Stimulated activated naive CD8-positive, alpha-beta T cell treated with anti-CD3 and anti-CD28 coated beads, Interleukin-15, amount 100 ng/mL, for 72 hours (primary cell): ENCODE measurements around the gene RGS19.

Experiments
- ATAC-seq: fragments of 150-1000 bp; cut with Tn5 transposase; 2 replicates; pipeline ENCODE4 v1.10.0; 2021; ENCODE audit warnings: mild to moderate bottlenecking, moderate library complexity
- DNase-seq, 2 donors: peaks; one replicate each; pipeline ENCODE4 v3.0.0; 2021 to 2022
- H3K27ac Mint-ChIP-seq, 2 donors: one replicate each; pipeline ENCODE4 v1.8.0; 2022; ENCODE audit warnings: mild to moderate bottlenecking in 2 of 2, mixed read lengths in 2 of 2, moderate library complexity in 2 of 2
- H3K27me3 Mint-ChIP-seq: one replicate; pipeline ENCODE4 v1.8.0; 2022; ENCODE audit warnings: mixed read lengths
- H3K4me1 Mint-ChIP-seq: one replicate; pipeline ENCODE4 v1.8.0; 2022; ENCODE audit warnings: mild to moderate bottlenecking, mixed read lengths
- H3K4me3 Mint-ChIP-seq, 2 donors: one replicate each; pipeline ENCODE4 v1.8.0; 2022; ENCODE audit warnings: mild to moderate bottlenecking in 2 of 2, mixed read lengths in 2 of 2, moderate library complexity in 1 of 2
- H3K9me3 Mint-ChIP-seq, 2 donors: one replicate each; pipeline ENCODE4 v1.8.0; 2022; ENCODE audit warnings: mixed read lengths in 2 of 2

Gene RGS19

GRCh38 chr20:64035066-64035932 lies 44.0 kb downstream of the RGS19 start:
- H3K27ac Mint-ChIP-seq: peak overlapping the region; percentile 95 to 98
- peak overlapping the region; percentile 85 to 86 for H3K4me3 Mint-ChIP-seq
- H3K4me1 Mint-ChIP-seq: peaks cover 76% of the 10 kb centered on the region
- peaks cover 8% of the 10 kb centered on the region for H3K27me3 Mint-ChIP-seq
- H3K9me3 Mint-ChIP-seq: no peaks in the 10 kb centered on the region
- DNase-seq: peak; percentile 74 to 82
- ATAC-seq: peak; percentile 71

GRCh38 chr20:64033981-64034493 lies 45.3 kb downstream of the RGS19 start:
- ATAC-seq: no peak
- no peaks in the 10 kb centered on the region for H3K27me3 Mint-ChIP-seq
- H3K4me1 Mint-ChIP-seq: peaks cover 69% of the 10 kb centered on the region
- DNase-seq: no peak
- H3K27ac Mint-ChIP-seq: peak overlapping the region; percentile 65 to 95
- H3K4me3 Mint-ChIP-seq: peak overlapping the region; percentile 85 to 86
- no peaks in the 10 kb centered on the region for H3K9me3 Mint-ChIP-seq

GRCh38 chr20:64032706-64033624 lies 46.4 kb downstream of the RGS19 start:
- no peaks in the 10 kb centered on the region for H3K9me3 Mint-ChIP-seq
- H3K27me3 Mint-ChIP-seq: no peaks in the 10 kb centered on the region
- DNase-seq (no peak), ATAC-seq (no peak)
- peak overlapping the region; percentile 42 to 69 for H3K27ac Mint-ChIP-seq
- peaks cover 68% of the 10 kb centered on the region for H3K4me1 Mint-ChIP-seq
- peak overlapping the region in 1 of 2 donors; percentile 18 for H3K4me3 Mint-ChIP-seq

- H3K27ac Mint-ChIP-seq: peak overlapping the region in 1 of 2 donors; percentile 27
- H3K27me3 Mint-ChIP-seq: no peaks in the 10 kb centered on the region
- no peaks in the 10 kb centered on the region for H3K9me3 Mint-ChIP-seq
- ATAC-seq: no peak
- DNase-seq: no peak
- H3K4me1 Mint-ChIP-seq: peaks cover 60% of the 10 kb centered on the region
- H3K4me3 Mint-ChIP-seq: no peak overlapping the region
These were observed 47.5 kb downstream of the RGS19 start for GRCh38 chr20:64031822-64032314.

GRCh38 chr20:64030371-64031134 lies 48.8 kb downstream of the RGS19 start:
- Mint-ChIP-seq H3K27me3 (no peaks in the 10 kb centered on the region), H3K4me1 (peaks cover 47% of the 10 kb centered on the region), H3K27ac (peak overlapping the region in 1 of 2 donors; percentile 42), H3K4me3 (no peak overlapping the region), H3K9me3 (no peaks in the 10 kb centered on the region)
- ATAC-seq: no peak
- DNase-seq: no peak

DNA sequence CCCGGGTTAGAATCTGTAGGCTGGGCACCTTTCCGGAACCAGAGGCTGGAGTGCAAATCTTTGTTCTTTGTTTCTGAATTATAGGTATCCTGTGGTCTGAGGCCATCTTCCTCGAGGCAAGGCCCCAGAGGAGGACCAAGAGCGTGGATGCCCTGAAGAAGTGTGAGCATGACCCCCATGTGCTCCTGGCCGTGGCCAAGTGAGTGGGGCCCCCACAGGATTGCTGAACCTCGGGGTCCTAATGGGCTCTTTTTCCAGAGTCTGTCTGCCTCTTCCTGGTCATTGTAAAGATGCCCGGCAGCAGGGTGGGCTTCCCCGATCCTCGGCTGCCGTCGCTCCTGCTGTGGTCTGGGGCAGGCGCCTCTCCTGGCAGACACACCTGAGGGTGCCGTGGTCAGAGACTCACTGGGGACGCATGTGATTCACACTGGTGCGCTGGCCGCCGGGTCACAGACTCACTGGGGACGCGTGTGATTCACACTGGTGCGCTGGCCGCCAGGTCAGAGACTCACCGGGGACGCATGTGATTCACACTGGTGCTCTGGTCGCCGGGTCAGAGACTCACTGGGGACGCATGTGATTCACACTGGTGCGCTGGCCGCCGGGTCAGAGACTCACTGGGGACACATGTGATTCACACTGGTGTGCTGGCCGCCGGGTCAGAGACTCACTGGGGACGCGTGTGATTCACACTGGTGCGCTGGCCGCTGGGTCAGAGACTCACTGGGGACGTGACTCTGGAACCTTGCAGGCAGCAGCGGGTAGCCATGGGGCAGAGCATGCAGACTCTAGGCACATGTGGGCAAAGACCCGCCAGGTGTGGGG lies 49.8 kb downstream of the RGS19 start:
- Mint-ChIP-seq H3K4me1 (peaks cover 37% of the 10 kb centered on the region), H3K4me3 (no peak overlapping the region), H3K27ac (peak overlapping the region in 1 of 2 donors; percentile 78)

GRCh38 chr20:64027981-64028685 lies 51.2 kb downstream of the RGS19 start:
- ATAC-seq: no peak
- H3K27me3 Mint-ChIP-seq: no peaks in the 10 kb centered on the region
- no peaks in the 10 kb centered on the region for H3K9me3 Mint-ChIP-seq
- H3K4me1 Mint-ChIP-seq: peaks cover 27% of the 10 kb centered on the region
- no peak overlapping the region for H3K4me3 Mint-ChIP-seq
- DNase-seq: no peak
- H3K27ac Mint-ChIP-seq: peak overlapping the region in 1 of 2 donors; percentile 75

More for the DNA sequence above, 49.8 kb downstream of the RGS19 start:
- no peaks in the 10 kb centered on the region for H3K27me3 Mint-ChIP-seq
- no peaks in the 10 kb centered on the region for H3K9me3 Mint-ChIP-seq
- ATAC-seq (no peak), DNase-seq (no peak)

DNA sequence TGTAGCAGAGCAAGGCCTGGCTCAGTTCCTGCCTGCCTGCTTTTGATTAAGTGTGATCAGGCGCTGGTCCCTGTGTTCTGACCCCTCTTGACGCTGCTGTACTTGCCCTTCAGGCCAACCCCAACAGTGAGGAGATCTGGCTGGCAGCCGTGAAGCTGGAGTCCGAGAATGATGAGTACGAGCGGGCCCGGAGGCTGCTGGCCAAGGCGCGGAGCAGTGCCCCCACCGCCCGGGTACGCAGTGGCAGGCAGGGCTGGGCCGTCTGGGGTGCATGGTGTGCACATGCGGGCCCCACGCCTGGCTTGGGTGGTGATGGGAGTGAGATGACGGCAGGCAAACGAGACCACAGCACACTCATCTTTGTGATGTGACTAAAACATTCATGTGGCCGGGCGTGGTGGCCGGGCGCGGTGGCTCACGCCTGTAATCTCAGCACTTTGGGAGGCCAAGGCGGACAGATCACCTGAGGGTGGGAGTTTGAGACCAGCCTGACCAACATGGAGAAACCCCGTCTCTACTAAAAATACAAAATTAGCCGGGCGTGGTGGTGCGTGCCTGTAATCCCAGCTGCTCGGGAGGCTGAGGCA lies 53.4 kb downstream of the RGS19 start:
- DNase-seq (no peak), ATAC-seq (no peak)
- Mint-ChIP-seq H3K27ac (no peak overlapping the region), H3K27me3 (no peaks in the 10 kb centered on the region), H3K4me3 (no peak overlapping the region), H3K9me3 (no peaks in the 10 kb centered on the region), H3K4me1 (peaks cover 18% of the 10 kb centered on the region)

- peak overlapping the region in 1 of 2 donors; percentile 46 for H3K27ac Mint-ChIP-seq
- no peaks in the 10 kb centered on the region for H3K9me3 Mint-ChIP-seq
These were observed 54.1 kb downstream of the RGS19 start for GRCh38 chr20:64025101-64025825.

GRCh38 chr20:64024141-64024990 lies 55.0 kb downstream of the RGS19 start:
- DNase-seq (no peak), ATAC-seq (no peak)
- no peak overlapping the region for H3K4me3 Mint-ChIP-seq
- peaks cover 14% of the 10 kb centered on the region for H3K4me1 Mint-ChIP-seq
- H3K9me3 Mint-ChIP-seq: no peaks in the 10 kb centered on the region
- peak overlapping the region in 1 of 2 donors; percentile 59 for H3K27ac Mint-ChIP-seq
- H3K27me3 Mint-ChIP-seq: no peaks in the 10 kb centered on the region

More at GRCh38 chr20:64025101-64025825, 54.1 kb downstream of the RGS19 start:
- H3K4me3 Mint-ChIP-seq: no peak overlapping the region
- ATAC-seq: no peak
- no peaks in the 10 kb centered on the region for H3K27me3 Mint-ChIP-seq
- no peak for DNase-seq
- peaks cover 15% of the 10 kb centered on the region for H3K4me1 Mint-ChIP-seq

GRCh38 chr20:64023361-64024140 lies 55.8 kb downstream of the RGS19 start:
- no peak overlapping the region for H3K27ac Mint-ChIP-seq
- H3K9me3 Mint-ChIP-seq: no peaks in the 10 kb centered on the region
- ATAC-seq (no peak), DNase-seq (no peak)
- peaks cover 14% of the 10 kb centered on the region for H3K4me1 Mint-ChIP-seq
- H3K4me3 Mint-ChIP-seq: no peak overlapping the region
- H3K27me3 Mint-ChIP-seq: no peaks in the 10 kb centered on the region
